Measurements from ENCODE around the gene PIEZO1. TPM values are rescaled to one million over a fixed set of nuclear protein-coding genes. Genes with fewer than 3 reads are reported as not detected.

PIEZO1 gene
- total RNA-seq, 1 donor from 2014 or later, result 160 TPM

DNA sequence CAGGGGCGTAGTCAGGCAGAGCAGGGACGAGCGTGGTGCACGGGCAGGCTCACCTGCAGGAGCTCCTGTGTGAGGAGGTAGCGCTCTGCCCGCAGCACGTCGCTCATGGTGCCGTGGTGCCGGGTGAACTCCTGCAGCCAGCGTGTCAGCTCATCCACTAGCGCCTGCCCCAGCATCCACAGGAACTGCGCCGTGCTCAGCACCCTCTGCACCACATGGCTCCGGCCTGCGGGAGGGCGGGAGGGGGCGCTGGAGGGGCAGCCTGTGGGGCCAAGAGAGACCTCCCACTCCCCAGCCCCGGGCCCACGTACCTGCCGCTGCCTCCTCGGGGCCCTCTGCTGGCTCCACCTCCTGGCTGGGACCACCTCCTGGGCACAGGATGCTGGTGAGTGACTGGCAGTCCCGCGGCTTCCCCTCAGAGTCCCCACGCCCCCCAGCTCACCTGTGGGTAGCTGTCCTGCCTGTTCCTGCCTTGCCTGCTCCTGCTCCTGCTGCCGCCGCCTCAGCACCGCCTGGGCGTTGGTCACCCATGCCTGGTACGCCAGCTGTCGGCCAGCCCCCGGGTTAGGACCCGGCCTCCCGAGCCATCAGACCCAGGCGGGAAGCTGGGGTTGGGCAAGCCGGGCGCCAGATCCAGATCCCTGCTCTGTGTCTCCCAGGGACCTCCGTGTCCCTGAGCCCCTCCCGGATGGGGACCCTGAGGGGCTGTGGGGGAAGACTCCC lies 62.1 kb downstream of the PIEZO1 start:
- H3K4me3 Mint-ChIP-seq, result no peak overlapping the region
- TF ChIP-seq, protein P1, sequence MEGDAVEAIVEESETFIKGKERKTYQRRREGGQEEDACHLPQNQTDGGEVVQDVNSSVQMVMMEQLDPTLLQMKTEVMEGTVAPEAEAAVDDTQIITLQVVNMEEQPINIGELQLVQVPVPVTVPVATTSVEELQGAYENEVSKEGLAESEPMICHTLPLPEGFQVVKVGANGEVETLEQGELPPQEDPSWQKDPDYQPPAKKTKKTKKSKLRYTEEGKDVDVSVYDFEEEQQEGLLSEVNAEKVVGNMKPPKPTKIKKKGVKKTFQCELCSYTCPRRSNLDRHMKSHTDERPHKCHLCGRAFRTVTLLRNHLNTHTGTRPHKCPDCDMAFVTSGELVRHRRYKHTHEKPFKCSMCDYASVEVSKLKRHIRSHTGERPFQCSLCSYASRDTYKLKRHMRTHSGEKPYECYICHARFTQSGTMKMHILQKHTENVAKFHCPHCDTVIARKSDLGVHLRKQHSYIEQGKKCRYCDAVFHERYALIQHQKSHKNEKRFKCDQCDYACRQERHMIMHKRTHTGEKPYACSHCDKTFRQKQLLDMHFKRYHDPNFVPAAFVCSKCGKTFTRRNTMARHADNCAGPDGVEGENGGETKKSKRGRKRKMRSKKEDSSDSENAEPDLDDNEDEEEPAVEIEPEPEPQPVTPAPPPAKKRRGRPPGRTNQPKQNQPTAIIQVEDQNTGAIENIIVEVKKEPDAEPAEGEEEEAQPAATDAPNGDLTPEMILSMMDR (IDR thresholded peaks at IDR 0.05; ENCODE audit: unreplicated experiment), result no peak
- no peaks in the 10 kb centered on the region for H3K4me1 Mint-ChIP-seq
- H3K9me3 Mint-ChIP-seq, result no peaks in the 10 kb centered on the region
- no peaks in the 10 kb centered on the region for H3K27me3 Mint-ChIP-seq (ENCODE audit: low read depth)
- peaks cover 16% of the 10 kb centered on the region for H3K36me3 Mint-ChIP-seq
- DNase-seq (ENCODE audit: low spot score in 2 of 2, unreplicated experiment in 2 of 2), result no peak
- H3K27ac Mint-ChIP-seq, result no peak overlapping the region

DNA sequence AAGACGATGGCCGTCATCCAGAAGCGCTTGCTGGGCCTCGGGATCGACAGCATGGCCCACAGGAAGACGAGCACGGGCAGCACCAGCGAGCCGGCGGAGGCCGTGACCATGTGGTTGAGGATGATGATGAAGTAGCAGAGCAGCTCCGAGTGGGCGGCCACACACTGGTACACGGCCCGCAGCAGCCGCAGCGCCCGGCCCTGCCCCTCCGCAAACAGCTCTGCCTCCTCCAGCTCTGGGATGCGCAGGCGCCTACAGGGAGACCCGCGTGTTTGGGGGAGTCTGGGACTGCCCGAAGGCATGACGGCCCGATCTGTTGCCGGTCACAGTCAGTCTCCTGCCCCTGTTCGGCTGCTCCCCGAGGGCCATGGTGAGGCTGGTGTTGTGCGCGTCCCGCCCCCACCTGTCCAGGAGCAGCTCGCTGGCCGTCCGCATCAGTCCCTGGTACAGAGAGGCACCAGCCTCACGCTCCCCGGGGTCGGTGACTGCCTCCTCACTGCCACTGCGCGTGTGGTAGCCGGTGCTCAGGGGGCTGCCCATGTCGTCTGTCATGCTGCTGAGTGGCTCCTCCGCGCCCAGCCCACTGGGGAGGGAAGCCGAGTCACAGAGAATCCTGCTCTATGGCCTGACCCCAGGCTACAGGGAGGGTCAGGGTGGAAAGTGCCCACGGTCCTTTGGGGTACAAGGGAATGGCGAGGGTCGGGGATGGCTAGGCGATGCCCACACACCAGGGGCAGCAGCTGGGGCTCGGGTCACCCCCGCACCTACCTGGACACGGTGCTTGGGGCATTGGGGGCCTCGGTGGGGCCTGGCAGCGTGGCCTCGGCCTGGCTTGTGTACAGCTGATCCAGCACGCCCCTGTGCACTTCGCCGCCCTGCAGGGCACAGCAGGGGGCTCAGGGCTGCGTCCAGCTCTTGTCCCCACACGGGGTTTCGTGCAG lies 62.9 kb downstream of the PIEZO1 start:
- Mint-ChIP-seq H3K9me3 (no peaks in the 10 kb centered on the region), H3K36me3 (peaks cover 21% of the 10 kb centered on the region), H3K4me3 (no peak overlapping the region), H3K4me1 (no peaks in the 10 kb centered on the region), H3K27me3 (ENCODE audit: low read depth) (no peaks in the 10 kb centered on the region), H3K27ac (no peak overlapping the region)
- TF ChIP-seq, protein P1 (IDR thresholded peaks at IDR 0.05; ENCODE audit: unreplicated experiment), result no peak
- DNase-seq (ENCODE audit: low spot score in 2 of 2, unreplicated experiment in 2 of 2), result no peak

DNA sequence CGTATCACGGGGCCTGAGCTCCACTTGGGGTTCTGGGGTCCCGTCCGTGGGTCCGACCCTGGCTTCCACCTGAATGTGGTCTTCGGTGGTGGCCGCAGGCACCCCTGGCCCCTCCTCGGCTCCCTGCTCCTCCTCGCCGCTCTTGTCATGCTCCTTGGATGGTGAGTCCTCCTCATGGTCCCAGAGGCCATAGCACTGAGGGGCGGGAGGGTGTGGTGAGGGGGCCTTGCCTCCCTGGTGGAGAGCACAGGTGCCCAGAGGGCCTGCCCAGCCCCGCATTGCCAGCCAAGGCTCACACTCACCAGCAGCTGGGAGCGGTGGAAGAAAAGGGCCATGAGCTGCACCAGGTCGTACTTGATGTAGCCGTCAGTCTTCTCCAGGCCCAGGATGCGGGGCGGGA lies 63.8 kb downstream of the PIEZO1 start:
- Mint-ChIP-seq H3K9me3 (no peaks in the 10 kb centered on the region), H3K36me3 (peaks cover 21% of the 10 kb centered on the region), H3K4me3 (no peak overlapping the region), H3K4me1 (no peaks in the 10 kb centered on the region), H3K27ac (no peak overlapping the region), H3K27me3 (ENCODE audit: low read depth) (no peaks in the 10 kb centered on the region)
- DNase-seq (ENCODE audit: low spot score in 2 of 2, unreplicated experiment in 2 of 2), result no peak
- TF ChIP-seq, protein P1 (IDR thresholded peaks at IDR 0.05; ENCODE audit: unreplicated experiment), result no peak

DNA sequence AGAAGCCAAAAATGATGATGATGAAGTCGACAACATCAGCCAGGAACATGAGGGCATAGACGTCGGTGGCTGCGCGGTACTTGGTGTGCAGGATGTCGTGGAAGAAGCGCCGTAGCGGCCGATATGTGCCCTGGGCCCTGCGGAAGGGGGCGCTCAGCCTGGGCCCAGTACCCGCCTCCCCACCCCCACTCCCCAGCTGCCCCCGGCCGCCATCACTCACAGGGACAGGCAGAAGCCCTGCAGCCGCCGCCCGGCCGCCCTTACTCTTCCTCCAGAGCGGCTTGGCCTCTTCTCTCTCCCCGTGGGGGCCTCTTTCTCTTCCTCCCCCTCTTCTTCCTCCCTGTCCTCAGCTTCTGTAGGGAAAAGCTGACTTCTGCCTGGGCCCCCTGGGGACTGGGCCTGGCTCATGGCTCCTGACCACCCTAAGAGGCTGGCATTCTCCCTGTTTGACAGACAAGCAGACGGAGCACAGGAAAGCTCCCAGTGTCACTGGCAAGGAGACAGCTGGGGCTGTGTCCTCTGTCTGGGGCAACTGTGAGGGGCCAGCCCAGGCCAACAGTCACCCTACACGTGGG lies 64.5 kb downstream of the PIEZO1 start:
- H3K27ac Mint-ChIP-seq, result no peak overlapping the region
- H3K27me3 Mint-ChIP-seq (ENCODE audit: low read depth), result no peaks in the 10 kb centered on the region
- H3K4me3 Mint-ChIP-seq, result no peak overlapping the region
- TF ChIP-seq, protein P1 (IDR thresholded peaks at IDR 0.05; ENCODE audit: unreplicated experiment), result no peak
- peaks cover 21% of the 10 kb centered on the region for H3K36me3 Mint-ChIP-seq
- no peaks in the 10 kb centered on the region for H3K9me3 Mint-ChIP-seq
- H3K4me1 Mint-ChIP-seq, result no peaks in the 10 kb centered on the region
- DNase-seq (ENCODE audit: low spot score in 2 of 2, unreplicated experiment in 2 of 2), result no peak

DNA sequence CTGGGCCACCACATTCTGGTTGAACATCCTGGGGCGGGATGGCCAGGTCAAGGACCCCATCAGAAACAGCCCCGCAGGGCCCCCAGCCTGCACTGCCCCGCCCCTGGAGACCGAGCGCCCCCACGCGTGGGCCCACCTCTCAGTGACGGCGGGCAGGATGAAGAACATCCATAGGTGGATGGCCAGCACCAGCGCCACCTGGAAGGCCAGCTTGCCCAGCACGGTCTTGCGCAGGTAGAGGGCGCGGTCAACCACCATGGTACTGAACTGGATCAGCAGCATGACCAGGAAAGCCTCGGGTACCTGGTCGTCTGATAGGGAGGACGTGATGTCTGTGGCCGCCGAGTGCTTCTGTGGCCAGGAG lies 65.1 kb downstream of the PIEZO1 start:
- TF ChIP-seq, protein P1 (IDR thresholded peaks at IDR 0.05; ENCODE audit: unreplicated experiment), result no peak
- H3K36me3 Mint-ChIP-seq, result peaks cover 21% of the 10 kb centered on the region
- no peak overlapping the region for H3K27ac Mint-ChIP-seq

More for the DNA sequence above, 65.1 kb downstream of the PIEZO1 start:
- Mint-ChIP-seq H3K9me3 (no peaks in the 10 kb centered on the region), H3K4me1 (no peaks in the 10 kb centered on the region), H3K4me3 (no peak overlapping the region), H3K27me3 (ENCODE audit: low read depth) (no peaks in the 10 kb centered on the region)
- no peak for DNase-seq (ENCODE audit: low spot score in 2 of 2, unreplicated experiment in 2 of 2)
